Left ventricle myocardium inferior (tissue), 1 donor: ENCODE results near the gene PSAT1. TPM values are rescaled to one million over a fixed set of nuclear protein-coding genes. Genes with fewer than 3 reads are reported as not detected.

ENCODE experiments used
- DNase-seq: peaks from one replicate; pipeline ENCODE4 v3.0.0-alpha.2; 2020
- H3K27ac ChIP-seq: fragments of 200-600 bp; replicated peaks from 2 replicates; pipeline ENCODE4 v1.8.0; 2021
- H3K27me3 ChIP-seq: fragments of 200-600 bp; 2 replicates; pipeline ENCODE4 v1.8.0; 2021; ENCODE audit warnings: low read depth
- H3K36me3 ChIP-seq: fragments of 200-600 bp; 2 replicates; pipeline ENCODE4 v1.8.0; 2021
- H3K4me1 ChIP-seq: fragments of 200-600 bp; 2 replicates; pipeline ENCODE4 v1.8.0; 2021
- H3K4me3 ChIP-seq: fragments of 200-600 bp; 2 replicates; pipeline ENCODE4 v1.8.0; 2021; ENCODE audit warnings: mild to moderate bottlenecking, moderate library complexity
- H3K9me3 ChIP-seq: fragments of 200-600 bp; replicated peaks from 2 replicates; pipeline ENCODE4 v1.8.0; 2021
- intact Hi-C: fragments of 100-400 bp; cut with micrococcal nuclease; formaldehyde crosslinking; loops from one replicate; pipeline ENCODE4 v1.11.0; 2022
- total RNA-seq: library from RNA; stranded (reverse); fragmentation: NEBNext Ultra II Directional; extraction: Animal tissue kit (Norgen Biotek cat#: 25700); gene quantifications from one replicate; pipeline ENCODE4 v1.2.1, GENCODE V29; 2021
- TF ChIP-seq, protein P1 (sequence below): fragments of 200-600 bp; IDR thresholded peaks from 2 replicates; pipeline ENCODE4 v1.8.0; 2021; ENCODE audit warnings: antibody characterized with exemption, mild to moderate bottlenecking, borderline replicate concordance
- donor health status: DM: no; HTN: yes; CAD: no; lungs with severe emphysema.

The PSAT1 gene
- total RNA-seq, 1 donor from 2014 or later = 0.77 TPM

DNA sequence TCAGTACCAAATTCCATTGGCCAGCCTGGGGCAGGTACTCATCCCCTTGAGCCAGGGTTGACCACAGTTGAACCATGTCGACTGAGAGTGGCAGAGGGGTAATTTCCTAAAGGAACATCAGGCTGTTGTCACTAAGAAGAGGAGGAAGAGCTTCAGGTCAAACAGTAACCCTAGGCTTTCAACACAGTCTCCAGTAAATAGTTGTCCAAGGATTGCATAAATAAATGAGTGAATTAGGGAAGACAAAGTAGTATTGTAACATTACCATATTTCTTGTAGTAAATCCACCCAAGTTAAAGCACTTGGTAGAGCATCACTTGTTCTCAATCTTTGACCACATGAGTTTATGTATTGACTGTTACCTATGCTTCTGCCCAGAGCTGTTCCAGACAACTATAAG, 7.4 kb downstream of the PSAT1 start:
- no peak for DNase-seq
- Histone ChIP-seq H3K36me3 (no peaks in the 10 kb centered on the region), H3K27ac (no peak overlapping the region), H3K27me3 (peaks cover 30% of the 10 kb centered on the region), H3K4me1 (no peaks in the 10 kb centered on the region), H3K9me3 (no peaks in the 10 kb centered on the region), H3K4me3 (no peak overlapping the region)
- TF ChIP-seq, protein P1, sequence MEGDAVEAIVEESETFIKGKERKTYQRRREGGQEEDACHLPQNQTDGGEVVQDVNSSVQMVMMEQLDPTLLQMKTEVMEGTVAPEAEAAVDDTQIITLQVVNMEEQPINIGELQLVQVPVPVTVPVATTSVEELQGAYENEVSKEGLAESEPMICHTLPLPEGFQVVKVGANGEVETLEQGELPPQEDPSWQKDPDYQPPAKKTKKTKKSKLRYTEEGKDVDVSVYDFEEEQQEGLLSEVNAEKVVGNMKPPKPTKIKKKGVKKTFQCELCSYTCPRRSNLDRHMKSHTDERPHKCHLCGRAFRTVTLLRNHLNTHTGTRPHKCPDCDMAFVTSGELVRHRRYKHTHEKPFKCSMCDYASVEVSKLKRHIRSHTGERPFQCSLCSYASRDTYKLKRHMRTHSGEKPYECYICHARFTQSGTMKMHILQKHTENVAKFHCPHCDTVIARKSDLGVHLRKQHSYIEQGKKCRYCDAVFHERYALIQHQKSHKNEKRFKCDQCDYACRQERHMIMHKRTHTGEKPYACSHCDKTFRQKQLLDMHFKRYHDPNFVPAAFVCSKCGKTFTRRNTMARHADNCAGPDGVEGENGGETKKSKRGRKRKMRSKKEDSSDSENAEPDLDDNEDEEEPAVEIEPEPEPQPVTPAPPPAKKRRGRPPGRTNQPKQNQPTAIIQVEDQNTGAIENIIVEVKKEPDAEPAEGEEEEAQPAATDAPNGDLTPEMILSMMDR = no peak
- intact Hi-C loops = no loop called here

DNA sequence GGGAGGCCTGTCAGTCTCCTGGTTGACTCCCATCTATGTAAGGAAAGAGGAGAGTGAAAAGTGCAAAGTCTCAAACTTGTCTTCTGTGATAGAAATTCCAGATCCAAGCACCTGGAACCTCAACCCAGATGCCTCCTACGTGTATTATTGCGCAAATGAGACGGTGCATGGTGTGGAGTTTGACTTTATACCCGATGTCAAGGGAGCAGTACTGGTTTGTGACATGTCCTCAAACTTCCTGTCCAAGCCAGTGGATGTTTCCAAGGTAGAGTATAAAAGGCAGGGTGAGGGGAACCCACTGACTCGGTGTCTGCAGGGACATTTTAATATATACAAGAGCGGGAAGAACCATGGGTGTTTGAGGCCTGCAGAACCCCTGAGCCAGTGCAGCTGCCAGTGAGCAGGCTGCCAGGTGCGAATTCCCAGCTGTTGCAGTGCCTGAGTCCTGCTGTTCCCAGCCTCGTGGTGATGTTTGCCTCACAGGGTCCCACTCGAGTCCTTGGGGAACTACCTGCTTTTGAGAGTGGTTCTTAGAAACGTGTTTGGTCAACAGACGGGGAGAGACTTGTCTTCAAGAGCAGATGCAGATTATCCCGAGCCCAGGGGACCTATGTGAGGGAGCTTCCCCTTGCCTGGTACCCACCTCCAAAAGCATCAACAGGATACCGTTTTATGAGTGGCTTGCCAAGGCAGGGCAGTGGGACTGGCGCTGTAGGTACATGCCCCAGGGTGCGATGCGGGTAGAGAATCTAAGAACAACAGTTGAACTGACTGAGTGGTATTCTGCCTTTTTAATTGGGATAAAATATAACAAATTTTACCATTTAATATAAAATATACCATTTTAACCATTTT, 9.5 kb downstream of the PSAT1 start:
- intact Hi-C loops = no loop called here
- TF ChIP-seq, protein P1 = no peak
- Histone ChIP-seq H3K36me3 (no peaks in the 10 kb centered on the region), H3K27ac (no peak overlapping the region), H3K9me3 (no peaks in the 10 kb centered on the region), H3K4me3 (no peak overlapping the region), H3K4me1 (no peaks in the 10 kb centered on the region), H3K27me3 (peaks cover 9% of the 10 kb centered on the region)
- no peak for DNase-seq

DNA sequence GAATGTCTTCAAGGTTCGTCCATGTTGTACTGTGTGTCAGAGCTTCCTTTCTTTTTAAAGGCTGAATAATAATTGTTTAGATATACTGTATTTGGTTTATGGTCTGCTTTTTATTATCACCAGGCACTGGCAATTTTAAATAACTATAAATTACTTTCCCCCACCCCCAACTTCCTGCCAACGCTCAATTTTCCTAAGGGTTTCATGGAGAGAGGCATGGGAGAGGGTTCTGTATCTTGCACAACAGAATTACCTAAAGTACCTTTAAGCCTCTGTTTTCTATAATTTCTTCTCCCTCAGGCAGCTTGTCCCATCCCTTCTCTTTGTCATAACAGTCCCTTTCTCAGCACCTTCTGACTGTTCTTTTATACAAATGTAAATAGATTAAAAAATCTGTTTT, 10.4 kb downstream of the PSAT1 start:
- Histone ChIP-seq H3K4me1 (no peaks in the 10 kb centered on the region), H3K4me3 (no peak overlapping the region), H3K36me3 (no peaks in the 10 kb centered on the region), H3K27ac (no peak overlapping the region), H3K9me3 (no peaks in the 10 kb centered on the region), H3K27me3 (no peaks in the 10 kb centered on the region)
- TF ChIP-seq, protein P1 = no peak
- intact Hi-C loops = no loop called here
- no peak for DNase-seq

DNA sequence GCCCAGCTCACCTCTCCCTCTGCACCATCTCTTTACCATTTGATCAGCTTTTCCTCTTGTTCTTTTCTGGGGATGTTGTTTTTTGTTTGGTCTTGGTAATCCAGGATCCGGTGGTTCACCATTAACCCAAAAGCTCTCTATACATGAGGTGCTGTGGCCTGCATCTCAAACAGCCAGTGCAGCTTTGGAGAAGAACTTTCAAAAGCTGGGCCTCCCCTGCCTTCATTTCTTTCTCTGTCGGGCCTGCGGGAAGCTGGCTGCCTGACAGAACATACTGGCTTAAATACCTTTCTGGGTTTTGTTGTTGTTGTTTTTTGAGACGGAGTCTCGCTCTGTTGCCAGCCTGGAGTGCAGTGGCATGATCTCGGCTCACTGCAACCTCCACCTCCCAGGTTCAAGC, 12.1 kb downstream of the PSAT1 start:
- Histone ChIP-seq H3K4me3 (no peak overlapping the region), H3K27me3 (no peaks in the 10 kb centered on the region), H3K4me1 (no peaks in the 10 kb centered on the region), H3K36me3 (no peaks in the 10 kb centered on the region), H3K27ac (no peak overlapping the region), H3K9me3 (no peaks in the 10 kb centered on the region)
- TF ChIP-seq, protein P1 = no peak
- no peak for DNase-seq
- intact Hi-C loops = no loop called here

DNA sequence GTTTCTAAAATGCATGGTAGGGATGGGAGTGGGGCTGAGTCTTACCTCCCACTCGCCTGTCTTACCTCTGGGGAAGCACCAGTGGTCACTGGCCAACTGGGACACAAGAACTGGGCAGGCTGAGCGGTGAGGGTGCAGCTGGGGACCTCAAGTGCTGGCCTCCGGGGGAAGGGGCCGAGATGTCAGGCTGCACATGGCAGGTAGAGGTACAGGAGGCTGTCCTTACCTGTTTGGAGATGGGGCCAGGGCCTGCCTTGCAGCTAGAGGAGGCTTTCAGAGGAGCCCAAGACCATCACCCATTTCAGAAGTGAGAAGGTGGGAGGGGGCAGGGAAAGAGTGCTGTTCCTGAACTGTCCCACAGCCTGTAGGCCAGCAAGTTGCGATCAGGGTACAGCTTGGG, 14.2 kb downstream of the PSAT1 start:
- no peaks in the 10 kb centered on the region for H3K4me1 ChIP-seq
- H3K27ac ChIP-seq = no peak overlapping the region
- no peak overlapping the region for H3K4me3 ChIP-seq
- no peaks in the 10 kb centered on the region for H3K9me3 ChIP-seq
- no peaks in the 10 kb centered on the region for H3K27me3 ChIP-seq
- TF ChIP-seq, protein P1 = no peak
- intact Hi-C loops = no loop called here
- no peaks in the 10 kb centered on the region for H3K36me3 ChIP-seq
- DNase-seq = no peak
